ENCODE measurements around the gene PTPRH.
A peak's percentile ranks its signal among the peaks of the same experiment; 100 is the strongest.

PTPRH gene

DNA sequence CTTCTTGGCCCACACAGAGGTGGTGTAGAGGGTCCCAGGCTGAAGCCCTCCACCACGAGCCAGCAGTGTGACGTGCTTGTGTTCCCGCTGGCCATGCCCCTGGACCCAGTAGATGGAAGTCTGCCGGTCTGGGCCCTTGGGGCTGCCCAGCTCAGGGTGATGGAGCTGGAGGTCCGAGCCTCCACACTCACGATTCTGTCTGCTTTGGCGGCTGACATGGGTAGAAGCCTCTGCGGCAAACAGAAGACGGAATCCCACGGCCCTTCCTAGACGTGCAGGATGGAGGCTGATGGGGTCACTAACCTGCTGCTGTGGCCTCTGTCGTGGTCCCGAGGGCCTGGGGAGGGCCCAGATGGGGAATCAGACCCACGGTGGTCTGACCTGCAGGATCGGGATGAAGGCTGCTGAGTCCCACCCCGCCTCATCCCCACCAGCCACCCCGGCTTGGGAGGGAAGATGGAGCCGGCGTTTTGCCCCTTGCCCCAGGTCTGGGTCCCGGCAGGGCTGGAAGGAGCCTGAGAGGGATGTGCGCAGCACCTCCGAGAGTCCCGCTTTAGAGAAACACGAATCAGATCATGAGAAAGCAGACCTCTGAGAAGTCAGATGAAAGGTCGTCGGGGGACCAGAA is 14.9 kb upstream of the PTPRH start:
- no peak for DNase-seq

DNA sequence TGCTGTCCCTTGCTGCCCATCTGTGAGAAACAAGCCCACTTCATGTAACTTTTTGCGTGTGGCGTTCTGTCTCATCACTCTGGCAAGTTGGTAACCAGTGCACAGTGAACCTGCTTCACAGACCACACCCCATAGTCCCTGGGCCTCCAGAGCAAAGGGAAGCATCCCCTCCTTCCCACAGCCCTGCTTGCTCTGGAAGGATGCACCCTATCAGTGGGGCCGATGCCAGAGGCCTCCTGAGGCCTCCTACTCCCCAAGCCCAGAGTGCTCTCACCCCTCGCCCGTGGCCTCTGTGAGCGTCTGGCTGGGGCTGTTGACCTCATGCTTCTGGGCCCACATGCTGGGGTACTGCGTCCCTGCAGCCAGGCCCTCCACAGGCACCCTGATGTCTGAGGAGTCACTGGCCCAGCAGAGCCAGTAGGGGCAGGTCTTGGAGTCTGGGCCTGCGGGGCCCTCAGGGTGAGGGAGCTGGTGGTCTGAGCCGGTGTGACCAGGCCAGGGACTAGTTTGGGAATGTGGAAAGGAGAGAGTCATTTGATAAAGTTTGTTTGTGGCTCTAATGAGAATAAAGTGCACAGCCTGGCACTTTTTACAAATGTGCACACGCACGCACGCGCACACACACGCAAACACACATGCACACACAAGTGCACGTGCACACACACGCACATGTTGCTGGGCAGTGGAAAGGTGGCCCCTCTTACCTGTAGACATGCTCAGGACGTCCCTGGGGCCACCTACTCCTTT is 14.2 kb upstream of the PTPRH start:
- no peak for DNase-seq

GRCh38 chr19:55220525-55220924 is 11.2 kb upstream of the PTPRH start:
- peak; percentile 49 for DNase-seq

- peak; percentile 95 for DNase-seq
Measured at GRCh38 chr19:55216461-55217198, 7.3 kb upstream of the PTPRH start.

DNA sequence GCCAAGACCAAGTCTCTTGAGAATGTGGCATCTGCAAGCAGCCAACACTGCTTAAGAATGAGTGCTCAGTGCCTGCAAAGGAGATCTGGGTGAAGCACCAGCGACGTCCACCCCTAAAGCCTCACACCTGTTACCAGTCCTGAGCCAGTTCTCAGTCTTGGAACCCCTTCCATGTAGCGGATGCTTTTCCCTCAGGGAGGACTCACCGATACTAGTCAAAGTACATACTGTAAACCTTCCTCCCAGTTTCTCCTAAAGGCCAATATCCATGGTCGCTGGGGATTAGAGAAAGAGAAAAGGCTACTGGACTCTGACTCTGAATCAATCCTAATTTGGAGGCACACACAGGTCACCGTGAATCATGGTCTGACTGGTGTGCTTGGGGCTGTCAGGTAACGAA is 4.2 kb upstream of the PTPRH start:
- no peak for DNase-seq

GRCh38 chr19:55212447-55212846 is 3.1 kb upstream of the PTPRH start:
- DNase-seq, result peak; percentile 58

- no peak for DNase-seq
Measured at GRCh38 chr19:55209693-55210472, 582 bp upstream of the PTPRH start.

DNA sequence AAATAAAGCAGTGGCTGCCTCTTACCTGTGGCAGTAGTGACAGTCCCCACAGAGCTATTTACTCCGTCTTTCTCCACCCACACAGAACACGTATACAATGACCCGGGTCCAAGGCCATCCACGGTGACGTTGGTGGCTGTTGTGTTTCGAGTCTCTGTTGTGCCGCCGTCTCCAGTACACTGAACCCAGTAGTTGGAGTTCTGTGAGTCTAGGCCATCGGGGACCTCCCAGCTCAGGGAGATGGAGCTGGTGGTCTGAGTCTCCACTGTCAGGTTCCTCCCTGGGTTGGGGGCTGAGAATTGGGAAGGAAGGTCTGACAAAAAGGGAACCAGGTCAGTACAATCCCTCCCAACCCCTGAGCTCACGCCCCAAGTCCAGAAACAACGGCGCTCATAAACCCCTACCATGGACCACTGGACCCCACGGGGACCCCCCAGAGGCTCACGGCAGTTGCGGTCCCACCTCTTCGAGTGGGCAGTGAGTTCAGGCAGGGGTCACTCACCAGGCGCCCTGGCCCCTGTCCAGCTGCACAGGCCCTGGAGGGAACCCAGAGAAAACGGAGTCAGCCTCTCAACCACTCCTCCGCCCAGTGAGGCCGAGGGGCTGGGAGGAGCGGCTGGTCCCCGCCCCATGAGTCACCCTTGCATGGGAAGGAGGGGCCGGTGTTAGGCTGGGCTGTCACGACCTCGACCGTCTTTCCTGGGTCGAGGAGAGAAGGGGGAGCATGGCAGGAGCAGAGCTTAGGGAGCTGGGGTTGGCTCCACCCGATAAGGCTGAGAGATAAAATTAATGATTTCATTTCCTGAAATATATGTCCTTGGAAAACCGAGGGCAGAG is 2.4 kb downstream of the PTPRH start:
- peak; percentile 91 for DNase-seq

- peak; percentile 45 for DNase-seq
Measured at GRCh38 chr19:55202199-55202598, 7.1 kb downstream of the PTPRH start.

DNA sequence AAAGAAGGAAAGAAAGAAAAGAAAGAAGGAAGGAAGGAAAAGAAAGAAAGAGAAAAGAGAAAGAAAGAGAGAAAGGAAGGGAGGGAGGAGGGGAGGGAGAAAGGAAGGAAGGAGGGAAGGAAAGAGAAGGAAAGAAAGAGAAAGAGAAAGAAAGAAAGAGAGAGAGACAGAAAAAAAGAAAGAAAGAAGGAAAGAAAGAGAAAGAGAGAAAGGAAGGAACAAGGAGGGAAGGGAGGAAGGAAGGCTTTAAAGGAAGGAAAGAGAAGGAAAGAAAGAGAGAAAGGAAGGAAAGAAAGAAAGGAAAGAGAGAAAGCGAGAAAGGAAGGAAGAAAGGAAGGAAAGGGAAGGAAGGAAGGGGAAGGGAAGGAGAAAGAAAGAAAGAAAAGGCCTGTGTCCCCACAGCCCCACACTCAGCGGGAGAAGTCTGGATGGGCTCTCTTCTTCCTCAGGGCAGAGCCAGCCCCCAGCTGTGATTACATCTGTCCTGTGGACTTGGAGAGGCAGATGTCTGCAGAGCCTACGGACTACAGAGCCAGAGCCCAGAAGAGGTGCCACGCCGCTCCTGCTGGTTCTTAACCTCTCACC is 9.6 kb downstream of the PTPRH start:
- DNase-seq, result no peak

DNA sequence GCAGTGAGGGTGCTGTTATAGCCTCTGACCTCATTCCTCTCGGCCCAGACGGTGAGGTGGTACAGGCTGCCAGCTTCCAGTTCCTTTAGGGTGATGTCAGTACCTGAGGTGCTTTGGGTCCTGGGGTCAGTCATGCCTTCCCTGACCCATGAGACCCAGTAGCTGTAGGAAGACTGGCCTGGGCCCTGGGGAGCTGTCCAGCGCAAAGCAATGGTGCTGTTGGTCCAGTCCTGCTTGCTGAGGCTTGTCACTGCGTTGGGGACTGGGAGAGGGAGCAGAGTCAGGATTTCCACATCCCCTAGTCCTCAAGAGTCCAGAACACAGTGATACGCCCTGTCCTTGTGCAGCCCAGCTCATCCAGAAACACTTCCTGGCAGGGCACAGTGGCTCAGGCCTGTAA is 10.7 kb downstream of the PTPRH start:
- DNase-seq, result no peak

- DNase-seq, result peak; percentile 55
Measured at GRCh38 chr19:55197528-55197927, 11.8 kb downstream of the PTPRH start.

- DNase-seq, result peak; percentile 47
Measured at GRCh38 chr19:55196803-55197202, 12.5 kb downstream of the PTPRH start.

DNA sequence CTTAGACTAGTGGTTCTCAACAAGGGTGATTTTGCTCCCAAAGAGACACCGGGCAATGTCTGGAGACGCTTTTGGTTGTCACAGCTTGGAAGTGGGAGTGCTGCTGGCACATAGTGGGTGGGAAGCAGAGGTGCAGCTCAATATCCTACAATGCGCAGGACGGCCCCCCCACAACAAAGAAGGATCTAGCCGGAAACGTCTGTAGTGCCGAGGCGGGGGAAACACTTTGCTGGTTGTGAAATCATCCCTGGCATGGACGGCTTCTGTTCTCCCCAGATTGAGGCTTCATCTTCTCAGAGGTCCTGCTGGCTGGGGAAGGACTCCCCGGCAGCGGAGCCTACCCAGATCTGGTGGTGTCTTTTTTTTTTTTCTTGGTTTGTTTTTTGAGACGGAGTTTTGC is 15.8 kb downstream of the PTPRH start:
- DNase-seq, result no peak

DNA sequence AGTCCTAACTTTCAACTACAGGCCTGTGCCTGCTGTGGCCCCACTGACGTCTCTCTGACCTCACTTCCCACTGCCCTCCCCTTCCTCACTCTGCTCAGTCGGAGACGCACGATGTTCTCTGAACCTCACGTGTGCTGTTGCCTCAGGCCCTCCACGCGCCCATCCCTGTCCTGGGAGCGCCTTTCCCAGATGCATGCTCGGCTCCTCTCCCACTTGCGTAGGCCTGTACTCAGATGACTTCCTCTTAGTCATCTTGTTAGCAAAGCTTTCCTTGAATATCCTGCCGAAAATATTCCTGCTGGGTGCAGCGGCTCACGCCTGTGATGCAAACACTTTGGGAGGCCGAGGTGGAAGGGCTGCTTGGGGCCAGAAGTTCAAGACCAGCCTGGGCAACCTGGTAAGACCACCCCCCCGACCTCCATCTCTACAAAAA is 19.9 kb downstream of the PTPRH start:
- DNase-seq, result no peak

DNA sequence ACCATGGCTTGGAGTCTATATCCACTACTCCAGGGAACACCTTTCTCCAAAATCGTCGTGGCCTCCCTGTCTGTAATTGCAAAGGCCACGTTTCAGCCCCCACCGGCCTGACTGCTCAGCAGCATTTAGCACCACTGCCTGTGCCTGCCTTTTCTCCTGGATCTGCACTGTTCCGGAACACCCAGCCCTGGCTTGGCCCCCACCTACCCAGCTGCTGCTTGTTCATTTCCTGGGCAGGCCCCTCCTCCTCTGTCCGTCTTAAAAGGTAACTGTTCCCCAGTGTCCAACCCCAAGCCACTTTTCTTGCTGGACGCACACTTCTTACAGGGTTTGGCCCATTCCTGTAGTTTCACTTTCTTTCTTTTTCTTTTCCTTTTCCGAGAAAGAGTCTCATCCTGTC is 20.7 kb downstream of the PTPRH start:
- DNase-seq, result no peak

- no peak for DNase-seq
Measured at GRCh38 chr19:55186080-55186479, 23.2 kb downstream of the PTPRH start.

GRCh38 chr19:55181740-55182139 is 27.6 kb downstream of the PTPRH start:
- no peak for DNase-seq

GRCh38 chr19:55179606-55180484 is 29.5 kb downstream of the PTPRH start, which contains the start of gene SYT5:
TSS of gene SYT5 (minus strand) at chr19:55180289. CDS start at chr19:55179041, 1,248 bp downstream.
- DNase-seq, result peak; percentile 74

GRCh38 chr19:55178781-55179599 is 30.3 kb downstream of the PTPRH start:
- peak; percentile 93 for DNase-seq

All from hematopoietic multipotent progenitor cell treated with erythropoietin and hydrocortisone succinate and interleukin-3 and kit ligand, for 4 days (in vitro differentiated cells).